Hematopoietic multipotent progenitor cell treated with erythropoietin and hydrocortisone succinate and interleukin-3 and kit ligand, for 15 days (in vitro differentiated cells): ENCODE data around the gene CRCP.

Source experiments
- DNase-seq: peaks from one replicate; pipeline ENCODE4 v3.0.0-alpha.2; 2015; ENCODE audit warnings: low spot score

CRCP gene

DNA sequence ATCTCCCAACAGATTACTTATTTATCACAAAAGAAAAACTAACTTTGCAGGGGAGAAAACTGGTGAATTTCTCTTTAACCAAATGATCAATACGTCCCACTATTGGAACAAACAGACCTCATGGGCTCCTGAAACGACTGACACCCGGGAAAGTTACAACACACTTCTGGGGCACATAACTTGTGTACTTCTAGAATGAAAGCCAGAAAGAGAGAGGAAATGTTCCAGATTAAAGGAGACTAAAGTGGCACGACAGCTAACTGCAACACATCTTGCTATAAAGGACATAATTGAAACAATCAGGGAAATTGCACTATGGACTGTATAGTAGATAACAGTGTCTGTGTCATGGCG lies 75.8 kb downstream of the CRCP start:
- no peak for DNase-seq

DNA sequence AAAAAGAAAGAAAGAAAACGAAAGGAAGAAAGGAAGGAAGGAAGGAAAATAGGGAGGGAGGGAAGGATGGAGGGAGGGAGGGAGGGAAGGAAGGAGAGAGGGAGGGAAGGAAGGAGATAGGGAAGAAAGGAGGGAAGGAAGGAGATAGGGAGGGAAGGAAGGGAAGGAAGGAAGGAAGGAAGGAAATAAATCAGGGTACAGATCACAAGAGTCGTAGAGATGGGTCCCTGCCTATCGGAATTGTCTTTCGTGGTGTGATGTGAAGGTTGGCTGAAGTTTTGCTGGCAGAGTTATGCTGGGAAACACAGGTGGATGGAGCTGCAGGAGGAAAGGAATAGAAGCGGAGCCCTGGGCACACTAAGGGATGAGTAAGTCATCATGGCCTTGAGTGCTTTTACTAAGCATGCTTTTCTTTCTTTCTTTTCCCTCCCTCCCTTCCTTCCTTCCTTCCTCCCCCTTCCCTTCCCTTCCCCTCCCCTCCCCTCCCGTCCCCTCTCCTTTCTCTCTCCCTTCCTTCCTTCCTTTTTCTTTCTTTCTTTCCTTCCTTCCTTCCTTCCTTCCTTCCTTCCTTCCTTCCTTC lies 78.6 kb downstream of the CRCP start:
- no peak for DNase-seq

DNA sequence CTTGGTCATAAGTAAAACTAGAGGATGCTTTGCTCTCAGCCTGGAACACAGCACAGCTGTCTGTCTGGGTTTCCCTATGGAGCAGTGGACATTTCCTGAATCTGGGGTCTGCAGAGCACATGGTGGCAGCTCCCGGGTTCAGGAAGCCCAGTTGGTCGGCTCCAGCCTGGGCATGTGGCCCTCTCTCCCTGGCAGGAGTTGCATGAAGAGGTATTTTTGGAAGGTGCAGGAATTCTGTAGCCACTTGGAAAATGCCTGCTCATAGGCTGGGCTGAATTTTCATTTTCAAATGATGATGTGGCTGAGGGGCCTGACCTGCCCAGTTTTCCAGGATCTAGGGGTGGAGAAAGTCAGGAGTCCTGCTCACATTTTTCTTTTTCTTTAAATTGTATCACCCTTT lies 83.8 kb downstream of the CRCP start:
- no peak for DNase-seq

DNA sequence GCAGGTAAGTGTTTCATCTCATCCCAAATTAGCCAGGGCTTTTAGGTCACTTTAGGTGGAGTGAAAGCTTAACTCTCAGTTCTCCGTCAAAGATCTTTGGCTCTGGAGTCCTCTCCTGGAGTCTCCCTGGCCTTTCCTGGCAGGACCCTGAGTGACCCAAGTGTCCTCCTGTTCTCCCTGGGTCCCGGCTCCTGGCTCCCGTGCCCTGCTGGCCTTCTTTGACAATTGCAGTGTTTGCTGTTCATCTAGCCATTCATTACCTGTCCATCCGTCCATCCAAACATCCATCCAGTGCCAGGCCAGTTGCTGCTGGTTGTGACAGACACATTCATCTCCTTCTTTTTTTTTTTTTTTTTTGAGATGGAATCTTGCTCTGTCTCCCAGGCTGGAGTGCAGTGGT lies 84.3 kb downstream of the CRCP start:
- DNase-seq: no peak

DNA sequence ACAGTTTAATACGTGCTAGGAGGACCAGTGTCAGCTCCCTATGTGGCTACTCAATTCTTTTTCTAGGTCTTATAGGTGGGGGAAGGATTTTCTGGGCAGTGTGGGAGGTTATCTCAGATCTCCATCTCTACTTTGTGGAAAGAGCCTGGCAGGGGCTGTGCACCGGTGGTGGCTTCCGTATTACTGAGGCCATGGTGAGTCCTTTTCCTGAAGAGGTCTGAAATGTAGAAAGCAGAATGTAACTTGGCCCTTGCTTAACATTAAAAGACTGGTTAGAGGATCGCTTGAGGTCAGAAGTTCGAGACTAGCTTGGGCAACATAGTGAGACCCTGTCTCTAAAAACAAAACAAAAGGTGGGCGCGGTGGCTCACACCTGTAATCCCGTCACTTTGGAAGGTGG lies 87.8 kb downstream of the CRCP start:
- no peak for DNase-seq
